ENCODE results near the gene DYNC2LI1.

The DYNC2LI1 gene

DNA sequence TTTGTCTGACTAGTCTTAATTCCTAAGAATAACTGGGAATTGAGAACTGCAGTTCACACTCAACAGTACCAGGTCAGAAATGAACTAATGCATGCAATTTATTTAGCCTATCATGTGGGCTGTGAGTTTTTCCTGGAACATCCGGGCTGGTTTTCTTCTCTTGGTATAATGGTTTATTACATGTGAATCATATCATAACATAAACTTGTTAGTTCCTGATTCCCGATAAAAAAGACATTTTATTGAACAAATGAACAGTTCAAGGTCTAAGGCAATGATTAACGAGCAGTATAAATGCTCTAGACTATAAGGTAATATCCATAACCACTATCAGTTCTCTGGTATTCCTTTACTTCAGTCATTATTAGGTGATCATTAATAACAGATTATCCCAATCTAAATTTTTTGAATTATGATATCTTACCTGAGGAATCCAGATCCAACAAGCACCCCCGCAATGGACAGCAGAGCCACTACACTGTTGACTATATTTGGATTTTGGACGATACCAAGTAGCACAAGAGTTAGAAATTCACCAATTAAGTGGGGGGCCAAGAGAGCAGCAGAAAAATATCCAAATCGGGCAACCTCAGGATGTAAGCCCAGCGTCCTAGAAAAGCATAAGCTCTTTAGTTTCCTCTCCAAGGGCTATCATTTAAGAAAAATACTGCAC is 45.8 kb downstream of the DYNC2LI1 start:
- no peak for DNase-seq

DNA sequence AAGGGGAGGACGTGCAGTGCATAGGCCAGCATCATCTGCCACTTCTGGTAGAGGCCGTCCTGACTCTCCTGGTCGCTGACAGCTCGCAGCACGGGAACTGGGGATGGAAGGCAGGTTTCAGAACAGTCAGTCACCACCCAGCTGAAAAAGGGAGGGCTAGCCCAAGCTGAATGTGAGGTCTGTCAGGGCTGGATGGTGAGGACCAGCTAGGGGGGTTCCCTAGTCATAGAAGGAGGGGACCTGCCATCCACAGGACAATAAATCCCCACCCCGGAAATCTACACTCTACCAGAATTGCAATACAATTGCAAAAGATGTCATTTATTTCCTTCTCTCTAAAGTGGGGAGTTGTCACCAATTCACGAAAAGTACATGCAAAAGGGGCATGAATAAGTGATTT is 49.0 kb downstream of the DYNC2LI1 start:
- no peak for DNase-seq

DNA sequence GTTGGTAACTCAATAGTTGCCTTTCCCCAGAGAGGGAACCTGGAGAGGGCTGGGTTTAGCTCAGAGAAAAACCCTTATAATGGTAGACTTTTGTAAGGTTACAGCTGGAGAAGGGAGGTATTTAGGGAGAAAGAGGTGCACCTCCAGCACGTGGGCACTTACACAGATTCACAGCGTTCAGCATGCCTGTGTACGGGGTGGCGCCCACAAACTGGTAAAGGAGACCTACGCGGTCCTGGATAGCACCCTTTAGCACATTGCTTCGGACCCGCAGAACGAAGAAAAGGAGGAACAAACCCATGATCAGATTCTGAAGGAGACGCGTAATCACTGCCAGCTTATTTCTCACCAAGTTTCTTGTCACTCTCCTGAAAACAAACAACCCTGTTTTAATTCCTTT is 49.9 kb downstream of the DYNC2LI1 start:
- no peak for DNase-seq

DNA sequence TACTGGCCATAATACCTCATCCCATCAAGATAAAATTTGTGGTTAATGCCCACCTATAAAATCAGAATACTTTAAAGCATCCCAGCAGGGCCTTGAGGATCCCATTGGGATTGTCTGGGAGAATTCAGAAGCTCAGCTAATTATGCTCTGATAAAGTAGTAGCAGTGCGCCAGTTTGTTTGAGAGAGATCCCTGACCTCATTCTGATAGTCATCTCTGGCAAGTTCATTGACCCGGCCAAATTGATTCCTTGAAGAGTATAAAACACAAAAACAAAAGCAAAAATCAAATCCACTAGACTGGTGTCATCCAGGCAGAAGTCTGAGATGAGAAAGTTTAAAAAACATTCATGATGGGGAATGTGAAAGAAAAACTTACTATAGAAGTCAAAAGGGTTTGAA is 50.7 kb downstream of the DYNC2LI1 start:
- no peak for DNase-seq

DNA sequence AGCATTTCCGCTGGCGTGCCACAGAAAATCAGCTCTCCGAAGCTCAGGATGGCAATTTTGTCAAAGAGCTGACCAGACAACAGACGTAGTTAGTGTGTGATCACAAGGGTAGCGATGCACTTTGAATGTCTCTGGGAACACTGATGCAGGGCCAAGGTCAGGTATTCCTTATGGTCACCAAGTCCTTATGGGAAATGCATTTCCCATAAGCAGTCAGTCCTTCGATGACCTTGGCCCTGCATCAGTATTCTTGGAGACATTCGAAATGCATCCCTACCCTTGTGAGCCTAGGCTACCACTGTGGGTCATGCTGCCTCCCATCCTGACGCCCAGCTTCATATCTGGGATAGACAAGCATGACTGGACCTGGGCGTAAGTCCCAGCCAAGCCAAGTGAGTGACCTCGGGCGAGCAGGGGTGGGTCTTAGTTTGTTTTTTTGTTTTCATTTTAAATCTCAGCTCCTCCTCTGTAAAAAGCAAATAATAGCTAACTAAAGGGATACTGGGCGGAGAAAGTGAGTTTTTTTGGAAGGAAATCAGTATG is 51.2 kb downstream of the DYNC2LI1 start:
- DNase-seq = no peak

DNA sequence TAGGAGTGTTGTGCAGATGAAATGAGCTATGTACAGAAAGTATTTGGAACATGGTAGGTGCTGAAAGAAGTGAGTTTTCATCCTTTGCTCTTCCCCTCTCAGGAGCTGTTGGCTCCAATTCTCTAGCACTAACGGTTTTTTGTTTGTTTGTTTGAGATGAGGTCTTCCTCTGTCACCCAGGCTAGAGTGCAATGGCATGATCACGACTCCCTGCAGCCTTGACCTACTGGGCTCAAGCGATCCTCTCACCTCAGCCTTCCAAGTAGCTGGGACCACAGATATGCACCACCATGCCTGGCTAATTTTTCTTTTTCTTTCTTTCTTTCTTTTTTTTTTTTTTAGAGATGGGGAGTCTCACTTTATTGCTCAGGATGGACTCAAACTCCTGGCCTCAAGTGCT is 52.0 kb downstream of the DYNC2LI1 start:
- DNase-seq = no peak

DNA sequence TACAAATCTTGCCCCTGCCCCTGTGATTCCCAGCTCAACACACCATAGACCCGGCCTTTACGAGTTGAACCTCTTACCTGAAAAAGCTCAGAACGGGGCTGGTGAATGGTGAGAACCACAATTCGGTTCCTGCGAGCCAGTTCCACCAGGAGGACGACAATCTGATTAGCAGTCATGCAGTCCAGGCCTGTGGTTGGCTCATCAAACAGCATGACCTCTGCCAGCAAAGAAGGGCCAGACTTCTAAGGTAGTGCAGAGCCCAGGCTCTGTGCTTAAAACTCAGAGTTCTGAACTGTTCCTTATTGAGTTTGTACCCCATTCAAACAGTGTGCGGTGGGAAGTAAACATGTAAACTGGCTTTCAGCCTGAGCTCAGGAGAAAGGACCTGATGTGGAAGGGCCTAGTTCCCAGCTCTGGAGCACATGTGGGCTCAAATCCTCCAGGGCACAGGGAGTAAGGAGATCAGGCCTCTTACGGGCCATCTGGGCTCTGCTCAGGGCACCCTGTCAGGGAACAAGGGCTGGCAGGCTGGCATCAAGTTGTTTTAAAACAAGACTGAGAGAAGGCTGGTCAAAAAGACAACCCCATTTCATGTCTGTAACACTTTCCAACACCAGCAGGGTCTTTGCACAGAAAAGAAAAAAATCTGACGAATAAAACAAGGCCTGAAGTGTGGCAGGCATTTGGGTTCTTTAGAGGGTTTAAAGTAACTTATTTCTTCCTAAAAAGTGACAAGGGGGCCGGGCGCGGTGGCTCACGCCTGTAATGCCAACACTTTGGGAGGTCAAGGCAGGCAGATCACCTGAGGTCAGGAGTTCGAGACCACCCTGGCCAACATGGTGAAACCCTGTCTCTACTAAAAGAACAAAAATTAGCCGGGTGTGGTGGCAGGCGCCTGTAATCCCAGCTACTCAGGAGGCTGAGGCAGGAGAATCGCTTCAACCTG is 52.7 kb downstream of the DYNC2LI1 start:
- no peak for DNase-seq

DNA sequence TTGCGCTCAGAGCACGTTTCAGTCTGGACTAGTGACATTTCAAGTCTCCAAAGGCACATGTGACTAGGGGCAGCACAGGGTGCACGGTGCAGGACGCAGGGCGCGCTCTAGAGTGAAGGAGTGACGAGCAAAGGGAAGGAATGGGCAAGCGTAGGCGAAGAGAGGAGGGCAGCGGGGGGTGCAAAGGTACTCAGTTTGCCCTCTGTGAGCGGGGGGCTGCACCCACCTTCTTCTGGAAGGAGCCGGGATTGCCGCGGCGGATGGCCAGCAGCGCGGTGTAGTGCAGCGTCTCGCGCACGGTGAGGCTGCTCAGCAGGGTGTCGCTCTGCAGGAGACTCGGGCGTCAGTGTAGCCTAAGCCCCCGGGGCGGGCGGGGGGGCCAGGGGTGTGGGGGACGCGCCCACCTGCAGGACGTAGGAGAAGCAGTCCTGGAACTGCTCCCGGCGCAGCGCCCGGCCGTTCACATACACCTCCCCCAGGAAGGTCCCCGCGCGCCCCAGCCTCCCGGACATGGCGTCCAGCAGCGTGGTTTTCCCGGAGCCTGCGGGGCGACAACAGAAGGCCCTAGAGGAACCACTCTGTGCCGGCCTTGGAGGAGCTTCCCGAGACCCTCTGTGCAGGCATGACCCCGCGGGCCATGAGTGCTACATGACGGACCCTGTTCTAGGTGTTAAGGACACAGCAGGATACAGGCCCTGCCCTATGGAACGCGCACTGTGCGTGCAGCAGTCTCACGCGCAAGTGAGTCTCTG is 57.9 kb downstream of the DYNC2LI1 start:
- no peak for DNase-seq

DNA sequence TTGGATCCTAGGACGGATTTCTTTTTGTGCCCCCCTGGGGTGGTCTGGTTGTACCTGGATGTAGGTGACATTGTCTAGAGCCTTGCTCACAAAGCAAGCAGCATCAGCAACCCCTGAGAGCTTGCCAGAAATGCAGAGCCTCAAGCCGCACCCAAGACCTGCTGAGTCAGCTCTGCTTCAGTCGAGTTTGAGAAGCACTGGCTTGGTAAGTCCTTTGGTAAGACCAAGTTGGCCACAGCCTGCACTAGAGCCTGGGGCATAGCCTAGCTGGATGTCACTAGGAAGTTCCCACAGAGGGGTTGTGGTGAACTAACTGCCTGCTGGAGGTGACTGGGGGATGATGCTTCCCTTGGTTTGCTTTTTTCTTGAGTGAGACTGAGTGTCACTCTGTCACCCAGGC is 58.6 kb downstream of the DYNC2LI1 start:
- no peak for DNase-seq

DNA sequence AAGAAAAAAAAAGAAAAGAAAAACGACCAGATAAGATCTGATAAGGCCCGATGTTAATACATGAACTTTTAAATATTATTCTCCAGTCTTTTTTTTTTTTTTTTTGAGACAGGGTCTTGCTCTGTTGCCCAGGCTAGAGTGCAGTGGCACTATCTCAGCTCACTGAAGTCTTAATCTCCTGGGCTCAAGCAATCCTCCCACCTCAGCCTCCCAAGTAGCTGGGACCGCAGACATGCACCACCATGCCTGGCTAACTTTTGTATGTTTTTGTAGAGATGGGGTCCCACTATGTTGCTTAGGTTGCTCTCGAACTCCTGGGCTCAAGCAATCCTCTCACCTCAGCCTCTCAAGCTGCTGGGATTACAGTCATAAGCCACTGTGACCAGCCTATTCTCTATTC is 63.2 kb downstream of the DYNC2LI1 start:
- DNase-seq = no peak

DNA sequence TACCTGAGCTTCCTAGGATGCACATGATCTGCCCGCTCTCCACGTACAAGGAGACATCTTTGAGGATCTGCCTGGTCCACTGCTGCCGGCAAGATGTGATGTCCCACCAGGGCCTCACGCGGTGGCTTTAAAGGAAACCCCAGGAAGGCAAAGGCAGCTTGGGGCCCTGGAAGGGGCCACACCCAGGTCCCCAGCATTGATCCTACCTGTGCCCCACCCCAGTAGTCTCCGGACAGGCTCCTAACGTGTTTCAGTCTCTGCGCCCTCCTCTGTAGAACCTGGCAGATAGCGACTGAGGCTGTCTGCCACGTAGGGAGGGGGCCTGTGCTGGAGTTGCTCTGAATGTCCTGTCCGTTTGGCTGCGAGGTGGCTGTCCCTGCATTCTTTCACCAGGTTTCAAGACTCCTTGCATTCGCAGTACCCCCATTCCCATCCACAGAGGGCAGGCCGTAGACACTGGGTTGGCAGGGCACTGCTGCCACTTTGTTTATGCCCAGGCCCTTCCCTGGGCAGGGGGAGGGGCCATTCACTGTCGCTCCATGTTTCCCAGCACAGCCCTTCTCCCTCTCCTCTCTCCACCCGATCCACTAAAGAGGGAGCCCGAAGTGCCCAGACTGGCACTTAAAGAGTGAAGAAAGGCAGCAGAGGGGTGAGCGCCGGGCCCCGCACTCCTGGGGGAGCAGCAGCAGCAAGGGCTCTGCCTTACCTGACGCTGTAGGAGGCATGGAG is 64.2 kb downstream of the DYNC2LI1 start:
- DNase-seq = no peak

DNA sequence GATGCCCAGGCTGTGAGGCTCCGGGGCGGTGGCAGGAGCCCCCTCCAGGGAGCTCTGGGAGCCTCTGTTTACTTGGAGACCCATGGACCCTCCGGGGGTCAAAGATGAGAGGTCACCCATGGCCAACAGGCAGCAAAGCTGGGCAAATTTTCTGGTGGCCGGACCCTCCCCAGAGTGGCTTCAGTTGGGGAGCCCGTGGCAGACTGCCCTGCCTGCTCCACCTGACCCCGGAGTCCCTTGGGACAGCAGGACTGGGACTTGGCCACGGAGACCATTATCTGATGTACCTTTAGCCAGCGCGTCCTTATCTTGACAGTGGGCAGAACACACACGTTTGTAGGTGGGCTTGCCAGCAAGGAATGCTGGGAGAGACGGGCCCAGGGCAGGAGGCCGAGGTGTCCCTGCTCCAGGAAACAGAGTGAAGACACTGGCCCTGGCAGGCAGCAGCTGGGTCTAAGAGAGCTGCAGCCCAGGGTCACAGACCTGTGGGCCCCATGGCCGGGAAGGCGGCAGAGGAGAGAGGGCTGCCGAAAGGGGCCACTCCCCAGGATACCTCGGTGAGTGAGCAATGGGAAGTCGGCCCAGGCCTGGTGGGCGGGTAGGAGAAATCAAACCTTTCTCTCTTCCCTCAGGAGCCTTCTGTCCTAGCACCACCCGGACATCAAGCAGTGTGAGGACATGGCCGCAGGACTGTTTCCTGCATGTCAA is 64.9 kb downstream of the DYNC2LI1 start, which contains the start of the genes ABCG5 and ABCG8:
TSS of gene ABCG5 (minus strand) at position 280 of the 708 bp plus-strand sequence. CDS start at position 120, 160 bp downstream.
TSS of gene ABCG8 (plus strand) at position 412 of the 708 bp plus-strand sequence. CDS start at position 495, 83 bp downstream.
- no peak for DNase-seq

DNA sequence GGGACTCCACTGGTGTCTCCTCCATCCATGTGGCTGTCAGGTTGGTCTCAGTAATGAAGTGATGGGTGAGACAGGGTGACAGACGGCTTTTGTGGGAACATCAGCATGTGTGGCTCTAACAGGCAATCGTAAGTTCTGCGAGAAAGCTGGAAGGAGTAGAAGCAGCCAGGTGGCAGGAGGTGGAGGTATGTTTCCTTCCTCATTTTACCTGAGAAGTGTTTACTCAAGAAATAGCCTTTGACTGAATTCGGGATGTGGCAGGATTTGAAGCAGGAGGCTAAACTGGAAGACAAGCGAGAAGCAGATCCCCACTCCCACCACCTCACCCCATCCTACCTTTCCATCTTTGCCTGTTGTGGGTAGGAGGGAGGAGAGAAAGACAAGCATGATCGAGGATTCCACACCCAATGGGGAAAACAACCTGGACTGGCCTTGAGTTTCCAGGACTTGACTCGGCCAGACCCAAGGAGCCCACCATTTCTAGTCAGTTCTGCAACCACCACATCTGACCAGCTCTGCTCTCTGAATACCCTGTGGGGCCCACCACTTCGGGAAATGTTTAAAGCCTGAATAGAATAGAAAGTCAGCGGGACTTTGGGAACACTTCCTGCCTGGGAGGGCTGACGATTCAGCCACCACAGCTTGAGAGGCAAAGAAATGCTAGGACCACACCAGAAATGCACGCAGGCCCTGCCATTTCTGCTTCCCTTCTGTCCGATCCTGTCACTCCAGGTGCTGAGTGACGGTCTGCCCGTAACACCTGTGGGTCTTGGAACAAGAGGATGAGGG is 66.1 kb downstream of the DYNC2LI1 start:
- no peak for DNase-seq

DNA sequence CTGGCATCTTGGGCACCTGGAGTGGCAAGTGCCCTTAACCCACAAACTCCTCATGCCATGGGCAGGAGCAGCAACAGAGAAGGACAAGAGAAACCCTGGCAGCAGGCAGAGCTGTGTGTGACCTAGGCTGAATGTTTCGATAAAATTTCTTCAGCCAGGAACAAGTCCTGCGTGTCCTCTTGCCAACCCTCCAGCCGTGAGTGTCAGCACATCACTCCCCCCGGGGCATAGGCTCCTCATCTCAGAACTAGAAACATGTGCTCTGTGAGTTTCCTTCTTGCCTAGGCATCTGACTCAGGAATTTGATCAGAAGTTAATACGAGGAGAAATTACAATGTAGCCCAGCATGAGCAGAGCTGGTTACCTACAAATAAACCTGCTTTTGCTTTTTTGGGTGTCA is 67.1 kb downstream of the DYNC2LI1 start:
- no peak for DNase-seq

DNA sequence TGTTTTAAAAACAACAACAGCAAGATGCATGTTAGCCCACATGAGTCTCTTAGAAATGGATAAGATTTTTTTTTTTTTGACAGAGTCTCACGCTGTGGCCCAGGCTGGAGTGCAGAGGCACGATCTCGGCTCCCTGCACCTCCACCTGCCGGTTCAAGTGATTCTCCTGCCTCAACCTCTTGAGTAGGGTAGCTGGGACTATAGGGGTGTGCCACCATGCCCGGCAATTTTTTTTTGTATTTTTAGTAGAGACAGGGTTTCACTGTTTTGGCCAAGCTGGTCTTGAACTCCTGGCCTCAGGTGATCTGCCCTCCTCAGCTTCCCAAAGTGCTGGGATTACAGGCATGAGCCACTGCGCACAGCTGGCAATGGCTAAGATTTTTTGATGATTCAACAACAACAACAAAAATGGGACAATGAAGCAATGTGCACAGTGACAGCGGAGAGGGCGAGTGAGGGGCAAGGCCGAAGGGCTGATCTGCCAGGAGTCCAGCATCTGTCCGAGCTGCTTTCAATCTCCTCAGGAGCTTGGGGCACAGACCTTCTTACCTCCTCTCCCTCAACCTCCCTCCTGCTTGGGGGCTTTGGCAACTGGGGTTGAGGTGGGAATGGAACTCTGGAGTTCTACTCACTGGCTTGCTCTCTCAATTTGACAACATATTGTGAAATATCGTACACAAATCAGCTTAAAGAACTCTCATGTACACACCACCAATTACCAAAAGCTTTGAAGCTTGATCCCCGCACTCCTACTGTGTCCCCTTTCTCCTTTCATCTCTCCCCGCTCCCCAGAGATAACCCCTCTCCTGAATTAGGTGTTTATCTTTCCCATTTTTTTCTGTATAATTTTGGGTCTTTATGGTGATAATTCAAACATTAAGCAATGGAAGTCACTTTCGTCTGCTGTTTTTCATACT is 68.4 kb downstream of the DYNC2LI1 start:
- no peak for DNase-seq

DNA sequence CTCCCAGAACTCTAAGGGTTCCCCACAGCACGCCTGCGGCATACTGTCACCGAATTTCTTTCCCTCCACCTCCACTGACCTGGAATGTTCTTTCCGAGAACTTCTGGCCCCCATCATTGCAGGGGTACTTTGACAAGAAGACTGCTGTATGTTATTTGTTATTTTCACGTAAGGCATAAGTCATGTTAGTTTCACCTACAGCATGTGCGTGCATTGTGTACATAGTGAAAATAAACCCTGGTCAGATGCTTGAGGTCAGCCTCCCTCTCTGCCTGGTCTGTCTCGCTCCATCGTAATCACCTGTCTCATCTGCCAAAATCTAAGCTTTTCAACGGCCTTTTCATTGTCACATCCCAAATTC is 69.0 kb downstream of the DYNC2LI1 start:
- DNase-seq = no peak

DNA sequence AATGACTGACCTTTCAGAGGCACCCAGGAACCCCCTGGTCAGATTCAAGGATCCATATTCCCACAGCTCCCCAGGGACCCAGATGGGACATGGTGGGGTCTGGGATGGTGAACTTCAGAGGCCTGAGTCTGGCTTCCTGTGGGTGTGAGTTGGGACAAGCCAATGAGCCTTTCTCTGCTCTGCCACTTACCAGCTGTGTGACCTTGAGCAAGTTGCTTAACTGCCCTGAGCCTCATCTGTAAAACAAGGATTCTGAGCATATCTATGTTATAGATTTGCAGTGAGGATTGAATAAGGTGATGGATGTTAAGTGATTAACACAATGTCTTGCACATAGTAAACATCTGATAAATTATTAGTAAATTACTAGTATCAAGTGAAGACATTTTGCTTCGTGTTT is 71.3 kb downstream of the DYNC2LI1 start:
- DNase-seq = no peak

DNA sequence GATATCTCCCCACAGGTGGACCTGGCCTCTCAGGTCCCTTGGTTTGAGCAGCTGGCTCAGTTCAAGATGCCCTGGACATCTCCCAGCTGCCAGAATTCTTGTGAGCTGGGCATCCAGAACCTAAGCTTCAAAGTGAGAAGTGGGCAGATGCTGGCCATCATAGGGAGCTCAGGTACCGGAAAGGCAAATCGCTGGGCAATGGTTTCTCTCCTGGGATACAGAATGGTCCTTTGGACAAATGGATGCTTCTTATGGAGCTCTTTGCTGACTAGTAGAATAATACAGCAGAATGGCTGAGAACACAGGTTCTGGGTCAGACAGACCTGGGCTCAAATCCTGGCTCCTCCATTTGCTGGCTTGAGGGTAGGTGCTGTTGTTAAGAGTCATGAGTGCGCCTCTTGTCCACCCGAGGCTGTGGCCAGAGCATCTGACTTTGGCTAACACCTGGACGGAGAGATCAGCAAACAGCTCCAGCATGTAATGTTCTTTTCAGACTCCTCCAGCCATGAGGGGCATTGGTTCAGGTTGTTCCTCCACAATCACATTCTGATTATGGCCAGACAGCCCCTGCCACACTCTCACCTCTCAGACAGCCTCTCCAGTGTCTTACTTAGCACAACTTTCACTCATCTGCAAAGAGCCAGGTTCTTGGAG is 72.4 kb downstream of the DYNC2LI1 start:
- no peak for DNase-seq

DNA sequence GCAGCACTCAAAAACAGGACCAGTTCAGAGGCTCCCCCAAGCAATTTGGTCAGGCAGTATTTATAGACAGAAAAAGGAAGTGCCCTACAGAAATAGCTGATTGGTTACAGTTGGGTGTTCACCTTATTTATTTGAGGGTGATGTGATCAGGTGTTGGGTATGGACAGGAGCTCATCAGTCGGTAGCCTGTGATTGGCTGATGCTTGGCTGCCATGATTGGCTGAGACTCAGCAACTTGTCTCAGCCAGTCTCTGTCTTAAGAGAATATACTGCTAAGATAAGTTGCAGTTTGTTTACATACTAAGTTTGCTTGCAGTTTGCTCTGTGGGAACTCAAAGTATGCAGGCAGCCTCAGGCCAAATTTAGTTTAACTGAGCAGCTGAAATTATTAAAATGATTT is 74.4 kb downstream of the DYNC2LI1 start:
- no peak for DNase-seq
